NCI-H446 treated with DMSO at 0.1 percent for 48 hours (cell line): ENCODE measurements around the gene SHISAL2A.

Source experiments
- DNase-seq: peaks from one replicate; lab custom pipeline; 2025; lab: John Stamatoyannopoulos, UW

Gene SHISAL2A

GRCh38 chr1:52659851-52660596 lies 27.1 kb downstream of the SHISAL2A start:
- no peak for DNase-seq

GRCh38 chr1:52660807-52661206 lies 27.8 kb downstream of the SHISAL2A start:
- no peak for DNase-seq

DNA sequence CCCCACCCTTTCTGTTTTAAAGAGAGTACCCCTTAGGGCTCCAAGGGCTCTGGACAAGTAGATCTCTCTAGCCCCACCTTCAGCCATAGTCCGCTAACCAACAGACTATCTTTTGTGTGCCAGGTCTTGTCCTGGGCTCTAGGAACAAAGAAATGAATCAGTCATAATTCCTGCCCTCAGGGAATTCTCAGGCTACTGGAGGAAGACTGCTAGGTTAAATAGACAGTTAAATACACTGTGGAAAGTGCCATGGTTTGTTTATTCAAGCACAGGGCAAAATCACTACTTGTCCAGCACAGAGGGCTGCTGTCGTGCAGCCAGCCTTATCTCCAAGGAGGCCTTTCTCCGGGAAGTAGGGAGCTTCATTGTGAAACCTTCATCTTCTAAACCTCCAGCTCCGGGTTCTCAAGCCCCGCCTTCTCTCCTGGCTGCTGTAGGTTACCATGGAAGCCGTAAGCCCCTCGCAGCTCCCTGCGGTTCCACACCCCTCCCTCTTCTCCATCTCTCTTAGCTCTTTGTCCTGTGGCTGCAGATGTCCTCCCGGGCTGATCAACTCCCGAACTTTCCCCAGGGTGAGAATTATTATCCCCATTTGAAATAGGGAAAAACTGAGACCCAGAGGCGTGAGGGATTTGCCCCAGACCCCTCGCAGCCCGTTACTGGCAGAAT lies 29.8 kb downstream of the SHISAL2A start:
- no peak for DNase-seq

GRCh38 chr1:52663716-52664115 lies 30.7 kb downstream of the SHISAL2A start:
- DNase-seq: no peak

DNA sequence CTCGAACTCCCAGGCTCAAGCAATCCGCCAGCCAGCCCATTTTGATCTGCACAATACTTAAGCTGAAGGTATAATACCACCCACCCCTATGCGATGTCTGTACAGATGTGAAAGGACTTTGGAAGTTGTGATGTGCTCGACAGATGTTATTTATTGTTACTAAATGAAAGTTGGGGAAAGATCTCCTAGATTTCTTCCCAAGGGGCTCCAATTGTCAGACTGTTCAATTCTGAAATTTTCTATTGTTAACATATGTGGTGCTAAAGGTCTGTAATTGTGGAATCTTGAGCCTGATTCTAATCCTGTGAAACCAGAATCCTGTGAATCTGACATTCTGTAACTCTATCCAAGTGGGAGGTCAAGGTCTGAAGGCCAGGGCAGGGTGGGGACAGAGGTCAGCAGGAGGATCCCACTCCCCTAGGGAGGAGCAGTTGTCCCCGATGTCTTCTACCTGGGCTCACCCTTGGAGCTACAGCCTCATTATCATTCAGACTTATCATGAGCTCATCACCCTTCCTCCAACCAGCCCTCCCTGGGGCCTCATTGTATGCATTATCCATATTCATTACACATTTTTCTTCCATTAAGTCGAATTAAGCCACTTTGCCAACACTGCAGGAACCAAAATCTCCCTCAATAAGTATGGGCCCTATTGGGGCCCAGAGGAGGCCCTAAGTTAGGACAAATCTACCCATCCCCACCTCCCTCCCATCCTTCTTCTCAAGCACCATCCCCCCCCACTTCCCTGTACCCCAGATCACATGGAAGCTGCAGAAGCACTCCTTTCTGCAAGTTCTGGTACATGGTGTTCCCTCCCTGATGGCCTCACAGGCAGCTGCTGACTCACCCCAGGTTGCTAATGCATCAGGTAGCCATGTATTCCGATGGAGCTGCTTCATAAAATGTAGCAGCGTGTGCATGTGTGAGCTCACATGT lies 32.3 kb downstream of the SHISAL2A start:
- no peak for DNase-seq

DNA sequence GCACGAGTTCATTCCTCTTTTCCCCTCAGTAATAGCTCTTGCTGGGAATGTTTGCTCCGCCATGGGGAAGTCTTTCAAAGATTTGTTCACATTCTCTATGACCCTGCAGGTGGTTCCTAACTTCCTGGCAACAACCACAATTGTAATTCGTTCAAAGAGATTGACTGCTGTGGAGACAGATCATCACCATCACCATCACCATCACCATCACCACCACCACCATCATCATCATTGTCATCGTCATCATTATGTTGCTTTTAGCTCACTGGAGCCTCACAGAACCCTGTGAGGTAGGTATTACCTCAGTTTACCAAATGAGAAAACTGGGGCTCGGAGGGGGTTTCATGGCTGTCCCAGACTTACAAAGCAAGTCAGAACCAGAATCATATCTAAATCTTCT lies 34.3 kb downstream of the SHISAL2A start:
- no peak for DNase-seq

GRCh38 chr1:52667984-52668383 lies 35.0 kb downstream of the SHISAL2A start:
- no peak for DNase-seq

DNA sequence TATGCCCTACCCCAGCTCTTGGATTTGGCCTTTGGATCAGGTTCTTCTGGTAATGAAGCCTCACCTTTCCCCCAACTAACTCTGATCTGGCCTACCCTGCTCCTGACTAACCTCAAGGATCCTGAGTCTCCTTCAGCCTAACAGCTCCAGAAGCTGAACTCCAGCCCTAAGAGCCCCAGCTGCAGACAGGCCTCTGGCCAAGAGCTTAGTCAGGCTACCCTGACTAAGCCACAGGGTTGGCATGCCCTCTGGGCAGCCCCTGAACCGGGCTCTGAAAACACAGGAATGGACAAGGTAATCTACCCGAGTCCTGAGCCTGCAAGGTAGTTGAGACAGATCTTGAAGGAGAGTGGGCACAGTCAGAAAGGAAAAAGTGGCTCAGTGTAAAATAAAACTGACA lies 35.7 kb downstream of the SHISAL2A start:
- no peak for DNase-seq

DNA sequence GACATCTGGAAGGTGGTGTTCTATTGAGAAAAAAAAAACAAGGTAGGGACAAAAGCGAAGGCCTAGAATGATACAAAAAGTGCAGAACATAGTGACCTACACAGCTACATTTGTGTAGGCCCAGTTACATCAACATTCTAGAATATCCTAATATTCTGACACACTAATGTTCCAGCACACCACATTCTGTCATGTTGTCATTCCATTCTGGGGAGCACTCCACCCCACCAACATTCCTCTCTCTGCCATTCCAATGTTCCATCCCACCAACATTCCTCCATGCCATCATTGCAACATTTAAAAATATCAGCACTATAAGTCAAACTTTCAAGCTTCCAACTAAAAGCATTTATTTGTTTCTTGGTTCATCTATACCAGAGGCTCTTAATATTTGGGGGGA lies 36.7 kb downstream of the SHISAL2A start:
- no peak for DNase-seq

DNA sequence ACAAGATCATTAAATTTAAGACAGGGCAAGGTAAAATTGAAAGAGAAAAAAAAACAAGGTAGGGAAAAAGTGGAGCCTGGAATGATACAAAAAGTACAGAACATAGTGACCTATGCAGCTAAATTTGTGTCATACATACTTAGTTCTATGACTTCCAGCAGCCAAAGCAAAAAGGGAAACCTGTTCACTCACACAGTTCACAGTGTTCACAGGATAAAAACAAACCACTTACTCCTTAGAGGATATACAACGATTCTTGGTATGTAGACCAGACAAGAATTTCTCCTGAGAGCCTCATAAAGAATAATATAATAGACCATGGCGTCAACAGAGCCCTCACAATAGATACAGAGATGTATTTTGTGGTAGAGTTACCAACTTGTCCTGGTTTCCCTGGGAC lies 37.6 kb downstream of the SHISAL2A start:
- no peak for DNase-seq

GRCh38 chr1:52672946-52673345 lies 40.0 kb downstream of the SHISAL2A start:
- no peak for DNase-seq

DNA sequence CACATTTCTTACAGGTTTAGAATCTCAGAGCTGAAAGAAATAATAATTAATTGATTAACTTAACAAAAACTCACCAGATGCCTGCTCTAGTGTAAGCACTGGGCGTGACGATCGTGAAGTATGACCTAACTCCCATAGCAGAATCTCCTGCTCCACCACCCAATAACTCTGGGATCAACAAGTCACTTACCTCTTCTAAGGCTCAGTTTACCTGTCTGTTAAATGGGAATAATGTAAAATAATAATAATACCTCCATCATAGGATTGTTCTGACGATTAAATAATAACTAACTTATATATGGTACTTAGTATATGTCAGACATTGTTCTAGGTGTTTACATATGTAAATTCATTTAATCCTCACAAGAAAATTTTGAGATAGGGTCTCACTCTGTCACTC lies 40.5 kb downstream of the SHISAL2A start:
- no peak for DNase-seq

DNA sequence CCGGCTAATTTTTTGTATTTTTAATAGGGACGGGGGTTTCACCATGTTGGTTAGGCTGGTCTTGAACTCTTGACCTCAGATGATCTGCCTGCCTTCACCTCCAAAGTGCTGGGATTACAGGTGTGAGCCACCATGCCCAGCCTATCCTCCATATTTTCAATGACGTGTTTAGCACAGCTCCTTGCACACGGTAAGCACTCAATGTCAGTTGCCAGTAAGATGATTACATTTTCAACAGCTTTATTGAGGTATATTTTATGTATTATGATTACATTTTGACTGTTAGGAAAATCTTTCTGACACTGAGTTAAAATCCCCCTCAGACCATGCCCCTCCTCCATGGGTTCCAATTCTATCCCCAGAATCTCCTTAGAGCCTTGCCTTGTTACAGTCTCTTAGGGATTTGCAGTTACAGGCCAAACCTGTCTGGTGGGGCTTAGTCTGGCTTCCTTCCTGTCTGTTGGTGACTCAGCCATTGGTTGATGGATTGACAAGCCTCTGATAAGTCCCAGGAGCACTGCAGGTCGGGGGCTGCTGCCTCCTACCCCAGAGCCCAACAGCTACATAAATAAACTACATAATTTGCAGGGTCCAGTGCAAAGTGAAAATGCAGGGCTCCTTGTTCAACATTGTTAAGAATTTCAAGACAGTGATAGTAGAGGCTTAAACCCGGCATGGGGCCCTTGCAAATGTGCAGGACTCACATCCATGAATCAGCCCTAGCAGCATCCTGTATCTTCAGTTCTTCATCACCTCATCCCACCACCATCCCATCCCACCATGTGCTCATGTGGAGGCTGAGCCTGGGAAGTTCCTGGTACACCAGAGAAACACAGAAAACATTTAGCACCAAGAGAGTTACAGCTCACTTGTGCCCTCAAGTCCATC lies 41.8 kb downstream of the SHISAL2A start:
- DNase-seq: no peak

GRCh38 chr1:52676249-52676903 lies 43.4 kb downstream of the SHISAL2A start:
- no peak for DNase-seq

GRCh38 chr1:52677076-52677806 lies 44.3 kb downstream of the SHISAL2A start:
- DNase-seq: no peak

DNA sequence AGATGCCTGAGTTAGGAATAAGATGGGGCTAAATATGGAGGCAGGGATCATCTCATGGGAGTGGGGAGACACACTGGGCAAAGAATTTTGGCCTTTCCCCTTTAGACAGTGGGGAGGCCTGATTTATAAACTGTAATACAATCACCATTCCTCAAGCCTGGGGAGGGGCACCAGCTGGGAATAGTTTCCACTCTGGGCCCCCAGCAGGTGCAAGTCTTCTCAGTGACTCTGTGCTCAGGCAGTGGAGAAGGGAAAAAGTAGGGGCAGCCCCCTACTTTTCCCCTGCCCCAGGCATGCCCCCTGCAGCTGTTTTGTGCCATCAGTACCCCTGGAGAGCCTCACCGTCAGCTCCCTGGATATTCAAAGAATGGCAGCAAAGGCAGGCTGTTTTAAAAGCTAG lies 46.1 kb downstream of the SHISAL2A start:
- DNase-seq: no peak

DNA sequence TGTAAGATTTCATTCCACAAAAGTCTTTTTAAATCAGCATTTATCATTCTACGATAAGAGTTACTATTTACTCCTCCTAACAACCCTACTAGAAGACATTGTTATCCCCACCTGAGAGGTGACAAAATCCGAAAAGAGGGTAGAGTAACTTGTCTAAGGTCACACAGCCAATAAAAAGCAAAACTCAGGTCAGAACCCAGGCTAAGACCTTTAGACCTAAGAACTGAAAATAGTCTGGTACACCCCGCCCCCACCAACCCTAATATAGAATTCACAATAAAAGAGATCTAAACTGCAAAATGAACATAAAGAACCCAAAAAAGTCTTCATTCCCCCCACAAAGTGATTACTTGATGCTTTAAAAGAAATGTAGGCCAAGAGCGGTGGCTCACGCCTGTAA lies 46.5 kb downstream of the SHISAL2A start:
- no peak for DNase-seq

DNA sequence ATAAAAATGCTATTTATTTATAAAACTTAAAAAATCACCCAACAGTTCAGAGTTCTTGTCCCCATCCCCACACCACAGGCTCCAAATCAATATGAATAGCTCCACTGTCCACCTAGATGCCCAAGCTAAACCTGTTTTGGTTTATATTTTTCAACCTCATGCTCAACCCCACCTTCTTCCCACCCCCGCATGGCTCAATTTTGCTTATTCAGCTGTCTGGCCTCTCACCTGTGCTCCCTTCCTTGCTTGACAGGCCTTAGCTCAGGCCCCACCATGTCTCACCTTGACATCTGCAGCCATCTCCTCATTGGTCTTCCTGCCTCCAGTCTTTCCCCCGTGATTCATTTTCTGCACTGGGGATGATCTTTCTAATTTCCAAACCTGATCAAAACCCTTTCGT lies 47.4 kb downstream of the SHISAL2A start:
- DNase-seq: no peak

GRCh38 chr1:52681136-52681535 lies 48.2 kb downstream of the SHISAL2A start:
- DNase-seq: no peak

DNA sequence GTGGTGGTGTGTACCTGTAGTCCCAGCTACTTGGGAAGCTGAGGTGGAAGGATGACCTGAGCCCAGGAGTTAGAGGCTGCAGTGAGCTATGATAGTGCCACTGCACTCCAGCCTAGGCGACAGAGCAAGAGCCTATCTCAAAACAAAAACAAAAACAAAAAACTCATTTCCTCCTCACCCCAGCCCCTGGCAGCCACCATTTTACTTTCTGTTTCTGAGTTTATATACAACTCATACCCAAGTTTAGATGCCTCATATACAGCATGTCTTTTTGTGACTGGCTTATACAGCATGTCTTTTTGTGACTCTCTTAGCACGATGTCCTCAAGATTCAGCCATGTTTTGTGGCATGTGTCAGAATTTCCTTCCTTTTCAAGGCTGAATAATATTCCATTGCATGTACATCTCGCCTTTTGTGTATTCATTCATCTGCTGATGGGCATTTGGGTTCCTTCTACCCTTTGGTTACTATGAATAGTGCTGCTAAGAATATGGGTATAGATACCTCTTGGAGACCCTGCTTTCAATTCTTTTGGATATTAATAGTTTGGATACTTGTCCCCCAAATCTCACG lies 50.5 kb downstream of the SHISAL2A start:
- DNase-seq: no peak
